Gastroesophageal sphincter (tissue), 3 donors: ENCODE data around the gene ERV3-1.

Experiments used
- EP300 ChIP-seq: sonication (generic); formaldehyde crosslinking; IDR thresholded peaks from one replicate; pipeline ENCODE4 v1.6.1; 2017; ENCODE audit warnings: antibody characterized with exemption, mild to moderate bottlenecking
- POLR2A ChIP-seq, 2 donors: fragments of 450-650 bp; IDR thresholded peaks; one replicate each; pipeline ENCODE4 v1.6.1; 2017; ENCODE audit warnings: antibody characterized with exemption in 2 of 2, mild to moderate bottlenecking in 2 of 2, moderate library complexity in 1 of 2
- POLR2AphosphoS5 ChIP-seq: sonication (generic); formaldehyde crosslinking; IDR thresholded peaks from one replicate; pipeline ENCODE4 v1.6.1; 2017; ENCODE audit warnings: antibody characterized with exemption
- TF ChIP-seq, protein P1 (sequence below), 4 experiments: fragments of 200-600 bp in 2 of 4; fragments of 450-650 bp in 2 of 4; sonication (generic) in 1 of 4; IDR thresholded peaks; one replicate each; pipeline ENCODE4 v1.5.1; 2017 to 2019; ENCODE audit warnings: antibody characterized with exemption in 4 of 4, mild to moderate bottlenecking in 2 of 4, moderate library complexity in 2 of 4

DNA sequence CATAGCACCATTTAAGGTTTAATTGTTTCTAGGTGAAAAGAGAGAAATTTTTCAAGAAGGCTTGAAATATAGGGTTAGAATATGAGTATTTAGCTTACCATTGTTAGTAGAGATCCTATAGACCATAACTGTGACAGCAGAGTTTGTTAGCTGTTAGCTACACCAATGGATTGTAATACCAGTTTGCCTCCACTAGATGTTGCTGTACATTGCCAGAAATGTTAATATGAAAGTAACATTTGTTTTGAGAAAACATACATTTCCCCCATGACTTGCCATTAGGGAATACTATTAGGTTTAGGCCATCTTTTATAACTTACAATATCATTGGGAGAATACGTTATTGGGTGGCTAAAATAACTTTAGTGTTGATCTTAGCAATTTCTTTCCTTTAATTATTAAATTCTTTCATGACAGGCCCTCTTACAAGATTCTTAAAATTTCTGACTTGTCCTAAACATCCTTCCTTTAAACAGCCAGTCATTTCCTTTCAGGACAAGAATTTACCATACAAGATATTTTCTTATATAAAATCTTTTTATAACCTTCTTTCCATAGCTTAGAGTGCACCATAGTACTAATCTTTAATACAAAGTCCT lies 55.1 kb downstream of the ERV3-1 start:
- TF ChIP-seq, protein P1, sequence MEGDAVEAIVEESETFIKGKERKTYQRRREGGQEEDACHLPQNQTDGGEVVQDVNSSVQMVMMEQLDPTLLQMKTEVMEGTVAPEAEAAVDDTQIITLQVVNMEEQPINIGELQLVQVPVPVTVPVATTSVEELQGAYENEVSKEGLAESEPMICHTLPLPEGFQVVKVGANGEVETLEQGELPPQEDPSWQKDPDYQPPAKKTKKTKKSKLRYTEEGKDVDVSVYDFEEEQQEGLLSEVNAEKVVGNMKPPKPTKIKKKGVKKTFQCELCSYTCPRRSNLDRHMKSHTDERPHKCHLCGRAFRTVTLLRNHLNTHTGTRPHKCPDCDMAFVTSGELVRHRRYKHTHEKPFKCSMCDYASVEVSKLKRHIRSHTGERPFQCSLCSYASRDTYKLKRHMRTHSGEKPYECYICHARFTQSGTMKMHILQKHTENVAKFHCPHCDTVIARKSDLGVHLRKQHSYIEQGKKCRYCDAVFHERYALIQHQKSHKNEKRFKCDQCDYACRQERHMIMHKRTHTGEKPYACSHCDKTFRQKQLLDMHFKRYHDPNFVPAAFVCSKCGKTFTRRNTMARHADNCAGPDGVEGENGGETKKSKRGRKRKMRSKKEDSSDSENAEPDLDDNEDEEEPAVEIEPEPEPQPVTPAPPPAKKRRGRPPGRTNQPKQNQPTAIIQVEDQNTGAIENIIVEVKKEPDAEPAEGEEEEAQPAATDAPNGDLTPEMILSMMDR (IDR thresholded peaks at IDR 0.05): peak; percentile 80 to 89 (median 80)
- TF ChIP-seq POLR2AphosphoS5: no peak
- TF ChIP-seq POLR2A (IDR thresholded peaks at IDR 0.05): no peak
- no peak for TF ChIP-seq EP300
